ENCODE results near the gene ATXN10.
"Not testable (repeated sequence)": the region's sequence is repeated elsewhere in the genome, so short reads cannot be mapped to it uniquely, and the experiment has no call there.

ATXN10 gene

DNA sequence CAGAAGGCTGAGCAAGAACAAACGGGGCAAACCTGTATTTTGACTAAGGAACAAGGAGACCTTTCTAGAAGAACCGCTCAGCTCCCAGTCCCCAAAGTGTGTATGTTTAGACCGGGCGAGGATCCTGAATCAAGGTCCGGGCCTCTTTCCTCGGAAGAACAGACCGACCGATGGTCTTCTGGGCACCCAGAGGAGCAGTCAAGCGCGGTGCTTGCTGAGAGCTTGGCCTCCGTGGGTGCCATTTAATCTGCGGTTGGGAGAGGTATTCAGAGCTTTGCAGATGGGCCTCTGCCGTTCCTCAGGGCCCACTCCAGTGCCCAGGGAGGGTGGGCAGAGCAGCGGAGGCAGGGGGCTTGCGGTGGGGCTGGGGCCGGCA, 26.5 kb upstream of the ATXN10 start:
- DNase-seq = no peak

DNA sequence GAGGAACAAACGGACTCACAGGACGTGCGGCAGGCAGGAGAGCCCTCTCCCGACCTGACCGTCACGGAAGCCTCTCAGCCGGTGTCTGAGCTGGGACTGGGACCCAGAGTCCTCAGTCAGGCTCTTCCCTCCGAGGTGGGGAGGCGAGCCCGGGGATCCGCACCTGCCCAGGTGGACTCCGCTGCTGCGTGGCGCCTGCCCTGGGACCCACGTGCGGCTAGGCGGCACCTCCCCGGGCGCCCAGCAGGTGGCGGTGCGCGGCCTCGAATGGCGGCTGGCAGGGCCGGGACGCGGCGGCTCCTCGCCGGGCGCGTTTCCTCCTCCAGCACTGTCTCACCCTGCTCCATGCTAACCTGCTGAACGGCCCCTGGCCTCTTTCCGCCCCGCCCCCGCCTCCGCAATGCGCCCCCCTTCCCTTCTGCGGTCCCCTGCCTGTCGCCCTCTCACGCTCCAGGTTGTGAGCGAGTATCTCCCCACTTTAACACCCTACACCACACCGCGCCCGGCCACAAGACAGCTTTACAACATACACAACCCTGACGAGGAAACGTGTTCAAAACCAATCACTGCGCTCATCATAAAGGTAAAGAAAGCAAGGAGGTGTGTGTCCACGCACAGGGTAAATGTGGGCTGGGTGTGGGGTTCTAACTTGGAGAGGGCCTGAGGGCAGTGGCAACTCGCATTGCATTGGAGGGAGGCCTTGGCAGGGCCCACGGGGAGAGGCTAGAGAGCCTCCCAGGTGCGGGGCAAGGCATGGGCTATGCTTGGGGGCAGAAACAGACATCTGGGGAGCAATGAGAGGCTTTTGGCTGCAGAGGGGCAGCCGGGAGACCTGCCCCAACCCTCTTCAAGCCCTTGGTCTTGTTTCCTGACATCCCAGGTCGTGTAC, 25.9 kb upstream of the ATXN10 start:
- no peak for DNase-seq

DNA sequence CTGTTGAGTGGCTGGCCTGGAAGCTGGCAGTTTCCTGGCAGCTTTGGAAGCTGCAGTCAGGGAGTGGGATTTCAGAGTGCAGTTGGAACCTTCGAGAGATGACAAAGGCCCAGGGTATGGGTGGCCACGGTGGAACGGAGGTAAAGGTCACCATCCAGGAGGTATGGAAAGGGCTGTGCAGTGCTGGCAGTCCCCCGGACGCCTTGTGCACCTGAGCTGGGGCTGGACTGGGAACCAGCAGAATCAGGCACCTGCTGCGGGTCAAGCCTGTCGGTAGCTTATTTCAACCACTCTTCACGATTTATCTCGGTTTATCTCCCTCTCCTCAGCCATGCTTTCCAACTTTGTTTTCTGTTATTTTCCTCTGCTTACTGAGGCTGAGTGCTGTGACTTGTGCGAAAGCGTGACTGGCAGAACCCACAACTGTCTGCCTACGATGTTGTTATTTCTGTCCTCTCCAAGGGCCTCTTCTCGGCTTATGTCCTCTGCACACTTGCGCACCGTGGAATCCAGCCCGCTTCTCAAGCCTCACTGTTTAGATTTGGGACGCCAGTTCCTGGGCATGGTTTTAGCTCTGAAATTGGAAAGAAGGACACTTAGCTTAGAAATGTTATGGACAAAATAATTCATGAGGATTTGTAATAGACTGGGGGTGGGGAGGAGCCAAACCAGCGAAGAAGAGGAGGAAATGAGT, 24.0 kb upstream of the ATXN10 start:
- DNase-seq = no peak

DNA sequence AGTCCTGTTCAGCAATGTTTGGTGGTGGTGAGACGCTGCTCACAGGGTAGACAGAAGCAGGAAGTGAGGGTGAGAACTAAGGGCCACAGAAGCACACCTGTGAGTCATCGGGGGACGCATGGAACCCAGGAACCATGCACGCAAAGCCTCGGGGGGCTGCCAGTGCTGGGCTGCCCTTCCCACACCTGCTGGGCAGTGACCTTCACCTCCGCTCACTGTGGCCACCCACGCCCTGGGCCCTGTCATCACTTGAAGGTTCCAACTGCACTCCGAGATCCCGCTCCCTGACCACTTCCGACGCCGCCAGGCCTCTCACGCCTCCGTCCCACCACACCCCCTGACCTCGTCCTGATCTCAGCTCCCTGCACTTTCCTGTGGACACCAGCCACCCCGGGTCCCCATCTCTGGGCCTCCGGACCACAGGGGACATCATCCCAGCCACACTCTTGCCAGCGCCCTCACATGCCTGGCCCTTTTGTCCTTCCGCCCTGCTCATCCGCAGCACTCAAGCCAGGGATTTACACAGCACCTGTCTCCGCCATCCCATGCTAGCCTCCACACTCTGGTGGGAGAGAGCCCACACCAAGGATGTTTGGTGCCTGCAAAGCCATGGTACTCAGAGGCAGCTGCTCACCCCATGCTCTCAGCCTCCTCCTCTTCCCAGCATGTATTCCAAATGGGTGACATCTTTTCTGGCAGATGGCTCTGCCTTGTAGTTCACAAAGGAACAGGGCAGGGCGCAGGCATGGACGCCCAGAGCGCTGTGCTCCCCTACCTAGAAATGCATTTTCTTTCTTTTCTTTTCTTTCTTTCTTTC, 23.1 kb upstream of the ATXN10 start:
- no peak for DNase-seq

DNA sequence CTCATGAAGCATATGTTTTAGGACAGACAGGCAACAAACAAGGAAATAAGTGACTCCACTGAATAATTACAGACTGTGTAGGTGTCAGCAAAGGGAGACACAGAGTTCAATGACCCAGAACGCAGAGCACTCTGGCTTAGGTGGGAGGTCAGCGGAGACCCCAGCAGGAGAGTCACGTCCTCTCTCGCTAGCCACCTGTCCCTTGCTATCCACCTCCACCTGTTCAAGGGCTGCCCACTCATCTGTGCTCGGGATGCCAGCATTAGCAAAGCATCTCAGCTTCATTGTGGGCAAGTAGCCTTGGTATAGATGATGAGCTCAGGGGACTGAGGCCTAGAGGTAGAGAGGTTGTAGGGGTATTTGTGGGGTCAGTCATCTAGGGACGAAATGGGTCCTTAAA, 21.8 kb upstream of the ATXN10 start:
- DNase-seq = no peak

DNA sequence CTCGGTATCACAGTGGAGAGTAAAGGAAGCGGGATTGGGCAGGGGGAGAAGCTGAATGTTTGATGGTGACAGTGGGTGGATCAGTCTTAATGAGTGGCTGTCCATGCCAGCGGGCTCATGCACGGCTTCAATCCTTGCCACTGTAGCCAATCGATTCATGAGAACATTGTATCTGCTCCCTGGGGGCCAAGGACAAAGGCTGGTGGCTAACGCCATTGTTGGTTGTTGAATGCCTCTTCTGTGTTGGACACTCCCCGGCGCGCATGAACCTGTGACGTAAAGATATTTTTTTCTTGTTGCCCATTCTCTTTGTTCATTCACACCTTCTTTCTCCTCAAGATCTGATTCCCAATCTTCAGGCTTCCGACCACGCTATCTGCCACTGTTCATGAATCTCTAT, 20.9 kb upstream of the ATXN10 start:
- no peak for DNase-seq

DNA sequence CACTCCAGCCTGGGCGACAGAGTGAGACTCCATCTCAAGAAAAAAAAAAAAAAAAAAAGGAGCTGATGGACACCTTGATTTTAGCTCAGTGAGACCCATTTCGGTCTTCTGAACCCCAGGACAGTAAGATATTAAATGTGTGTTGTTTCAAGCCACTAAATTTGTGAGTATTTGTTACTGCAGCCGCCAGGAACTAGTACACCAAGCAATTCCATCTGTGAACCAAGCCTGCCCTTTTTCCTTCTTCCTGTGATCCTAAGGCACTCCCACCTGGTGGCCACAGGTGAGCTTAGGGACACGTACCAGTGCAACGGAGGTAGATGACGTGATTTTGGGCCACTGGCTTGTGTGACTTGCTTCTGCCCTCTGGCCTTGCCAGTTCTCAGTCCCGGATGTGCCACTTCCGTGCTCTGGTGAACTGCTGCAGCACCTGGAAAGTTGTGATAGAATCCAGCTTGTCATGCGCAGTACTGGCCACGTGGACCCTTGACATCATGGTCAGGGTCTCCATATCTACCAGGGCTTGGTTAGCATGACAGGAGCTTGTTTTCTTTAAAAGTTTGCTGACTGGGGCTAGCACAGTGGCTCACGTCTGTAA, 19.6 kb upstream of the ATXN10 start:
- DNase-seq = no peak

DNA sequence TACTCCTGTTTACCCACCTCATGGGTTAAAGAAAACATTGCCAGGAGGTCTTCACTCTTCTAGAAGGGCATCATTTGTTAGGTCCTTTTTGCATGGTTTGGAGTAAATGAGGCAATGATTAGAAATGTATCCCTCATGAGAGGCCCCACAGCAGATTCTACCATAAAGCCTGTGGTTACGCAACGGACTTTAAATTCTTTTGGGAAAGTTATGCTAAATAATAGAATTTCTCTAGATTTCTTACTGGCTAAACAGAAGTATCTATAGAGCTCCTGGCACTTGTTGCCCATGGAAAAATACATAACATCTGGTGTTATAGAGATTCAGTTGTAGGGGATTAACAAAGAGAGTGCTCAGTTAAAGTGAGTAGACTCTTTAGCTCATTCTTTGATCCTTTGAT, 15.1 kb upstream of the ATXN10 start:
- DNase-seq = no peak

DNA sequence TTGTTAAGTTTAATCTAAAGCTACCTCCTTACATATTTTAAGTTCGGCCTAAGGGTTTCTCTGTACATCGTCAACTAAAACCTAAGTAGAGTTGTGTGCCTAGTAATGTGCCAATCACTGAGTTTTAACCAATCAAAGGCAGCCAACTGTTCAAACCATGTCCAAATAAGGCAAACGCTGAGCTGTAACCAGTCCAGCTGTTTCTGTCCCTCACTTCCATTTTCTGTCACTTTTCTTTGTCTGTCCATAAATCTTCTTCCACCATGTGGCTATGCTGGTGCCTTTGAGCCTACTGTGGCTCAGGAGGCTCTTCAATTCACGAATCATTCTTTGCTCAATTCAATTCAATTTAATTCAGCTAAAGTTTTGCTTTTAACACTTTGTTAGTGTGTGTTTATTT, 13.9 kb upstream of the ATXN10 start:
- no peak for DNase-seq

DNA sequence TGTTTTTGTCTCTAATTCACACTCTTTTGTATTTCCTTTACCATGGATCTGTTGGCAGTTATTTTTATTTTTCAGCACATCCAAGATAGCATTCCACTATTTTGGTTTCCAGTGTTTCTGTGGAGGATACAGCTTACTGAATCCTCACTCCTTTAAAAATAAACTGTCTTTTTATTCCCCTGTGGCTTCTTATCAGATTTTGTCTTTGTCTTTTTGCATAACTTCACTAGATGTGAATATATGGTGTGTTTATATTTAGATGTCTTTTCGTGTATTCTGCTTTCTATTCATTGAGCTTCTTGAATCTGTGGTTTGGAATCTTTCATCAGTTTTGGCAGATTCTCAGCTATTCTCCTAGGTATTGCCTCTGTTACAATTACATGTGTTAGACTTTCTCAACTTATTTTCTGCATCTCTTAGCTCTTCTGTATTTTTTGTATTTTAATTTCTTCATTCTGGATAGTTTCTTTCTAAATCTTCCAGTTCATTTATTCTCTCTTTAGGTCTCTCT, 7.4 kb upstream of the ATXN10 start:
- no peak for DNase-seq

DNA sequence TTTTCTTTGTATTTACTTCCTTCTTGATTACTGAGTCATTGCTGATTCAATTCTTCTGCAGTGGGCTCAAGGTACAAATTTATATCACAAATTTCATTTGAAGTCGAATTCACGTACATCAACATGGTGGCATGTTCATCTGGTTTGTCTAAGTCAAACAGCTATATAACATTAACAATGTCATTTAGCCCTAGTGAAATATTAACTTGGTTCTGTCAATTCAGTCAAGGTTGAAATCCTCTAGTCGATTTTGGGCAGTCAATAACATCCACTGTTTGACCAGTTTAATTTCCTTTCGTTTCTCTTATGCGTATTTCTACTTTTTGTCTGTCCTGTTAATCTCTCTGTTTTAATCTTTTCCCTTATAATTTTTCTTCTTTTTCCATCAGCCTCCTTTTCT, 4.1 kb upstream of the ATXN10 start:
- DNase-seq = no peak

DNA sequence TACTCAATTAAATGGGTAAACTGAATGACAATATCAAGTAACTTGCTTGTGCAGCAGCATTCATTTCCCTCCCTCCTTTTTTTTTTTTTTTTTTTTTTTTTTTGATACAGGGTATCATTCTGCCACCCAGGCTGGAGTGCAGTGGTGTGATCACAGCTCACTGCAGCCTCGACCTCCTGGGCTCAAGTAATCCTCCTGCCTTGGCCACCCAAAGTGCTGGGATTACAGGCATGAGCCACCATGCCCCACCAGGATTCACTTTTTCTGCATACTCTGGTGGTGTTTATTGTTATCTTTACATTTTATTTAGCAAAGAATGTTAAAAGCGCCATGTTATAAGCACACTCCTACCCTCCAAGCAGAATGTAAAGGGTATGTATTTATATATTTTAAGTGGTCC, 1.3 kb upstream of the ATXN10 start:
- not testable (repeated sequence) for DNase-seq

DNA sequence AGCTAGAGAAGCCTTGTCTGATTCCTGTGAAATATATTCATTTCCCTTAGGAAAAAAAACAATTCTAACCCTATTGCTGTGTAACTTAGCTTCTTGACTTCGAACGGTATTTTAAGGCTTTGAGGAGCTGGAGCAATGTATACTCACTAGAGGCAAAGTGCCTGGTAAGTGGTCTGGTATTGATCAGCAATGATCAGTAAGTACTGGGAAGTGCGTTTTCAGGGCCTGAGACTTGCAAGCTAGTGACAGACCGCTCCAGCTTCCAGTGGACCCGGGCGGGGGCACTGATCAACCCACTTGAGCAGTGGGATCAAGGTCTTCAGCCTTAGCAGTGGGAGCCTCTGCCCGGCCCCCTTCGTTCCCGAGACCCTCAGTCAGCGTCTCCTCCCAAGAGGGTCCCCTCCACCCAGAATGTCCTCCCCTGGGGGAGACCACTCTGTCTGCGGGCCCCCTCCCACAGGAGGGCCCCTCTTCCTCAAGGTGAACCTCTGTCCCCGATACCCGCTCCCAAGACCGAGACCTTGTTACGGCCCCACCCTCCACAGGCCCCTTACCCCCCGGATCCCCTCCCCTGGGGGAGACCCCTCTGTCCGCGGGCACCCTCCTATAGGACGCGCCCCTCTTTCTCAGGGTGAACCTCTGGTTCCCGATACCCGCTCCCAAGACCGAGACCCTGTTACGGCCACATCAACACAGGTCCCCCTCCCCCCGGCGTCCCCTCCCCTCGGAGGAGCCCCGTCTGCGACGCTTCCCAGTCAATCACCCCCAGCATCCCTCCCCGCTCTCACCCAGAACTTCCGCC, 452 bp upstream of the ATXN10 start:
- DNase-seq = no peak

DNA sequence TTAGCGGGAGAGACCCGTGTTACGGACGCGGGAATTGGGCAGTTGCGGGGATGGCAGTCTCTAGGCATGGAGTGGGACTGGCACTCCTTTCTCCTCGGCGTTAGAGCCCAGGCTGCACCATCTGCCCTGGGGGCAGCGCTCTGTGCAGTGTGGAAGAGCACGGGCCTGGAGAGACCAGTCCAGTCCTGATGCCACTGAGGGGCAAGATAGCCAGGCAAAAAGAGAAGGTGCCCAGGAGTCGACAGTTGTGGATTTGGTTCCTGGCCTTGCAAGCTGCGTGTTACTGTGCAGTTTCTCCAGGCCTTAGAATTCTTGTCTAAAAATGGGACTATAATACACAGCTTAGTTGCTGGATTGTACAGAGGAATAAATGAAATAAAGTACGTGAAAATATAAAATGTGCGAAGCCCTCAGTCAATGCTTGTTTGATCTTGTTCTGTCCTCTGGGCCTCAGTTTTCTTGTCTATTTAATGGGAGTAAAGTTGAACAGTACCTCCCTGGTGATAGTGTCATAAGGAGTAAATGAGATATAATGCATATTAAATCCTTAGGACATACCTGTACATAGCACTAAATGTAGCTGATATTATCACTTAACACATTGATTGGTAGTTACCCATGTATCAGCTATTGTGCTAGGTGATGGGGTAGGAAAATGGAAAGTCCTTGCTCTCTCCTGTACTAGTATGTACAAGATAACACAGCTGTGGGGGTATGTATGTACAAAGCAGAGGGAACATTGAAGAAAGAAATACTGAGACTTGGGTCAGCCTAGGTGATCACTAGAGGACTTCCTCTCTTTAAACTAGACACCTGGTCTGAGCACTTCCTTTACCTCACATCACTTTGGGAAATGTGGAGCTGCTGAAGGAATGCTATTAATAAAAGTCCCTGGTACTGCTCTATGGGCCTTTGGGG, 1.2 kb downstream of the ATXN10 start:
- DNase-seq = no peak

DNA sequence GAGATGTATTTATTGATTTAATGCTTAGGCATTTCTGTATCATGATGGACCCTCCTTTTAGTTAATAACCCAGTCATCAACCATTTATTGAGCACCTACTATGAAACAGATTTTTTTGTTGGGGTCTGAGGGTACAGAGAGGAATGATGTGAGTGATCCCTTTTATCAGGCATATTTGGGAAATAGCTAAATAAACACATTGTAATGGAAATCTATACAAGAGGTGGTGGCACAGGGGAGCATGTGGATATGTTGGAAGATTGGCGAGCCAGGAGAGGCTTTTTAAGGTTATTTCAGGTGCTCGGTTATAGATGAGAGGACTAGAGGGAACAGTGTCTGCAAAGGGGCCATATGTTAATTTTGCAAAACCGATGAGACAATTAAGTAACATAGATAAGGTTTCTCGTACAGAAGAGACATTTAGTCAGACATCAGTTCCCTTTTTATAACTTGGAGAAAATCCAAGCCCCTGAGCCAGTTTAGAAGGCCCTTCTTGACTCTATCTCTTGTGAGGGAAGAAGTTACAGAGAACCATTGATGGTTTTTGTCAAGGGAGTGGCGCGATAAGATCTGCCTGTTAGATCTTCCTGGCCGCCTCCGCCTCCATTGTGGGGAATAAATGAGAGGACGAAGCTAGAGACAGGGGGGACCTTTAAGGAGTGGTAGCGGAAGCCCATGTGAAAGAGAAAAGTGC, 2.0 kb downstream of the ATXN10 start:
- DNase-seq = no peak

DNA sequence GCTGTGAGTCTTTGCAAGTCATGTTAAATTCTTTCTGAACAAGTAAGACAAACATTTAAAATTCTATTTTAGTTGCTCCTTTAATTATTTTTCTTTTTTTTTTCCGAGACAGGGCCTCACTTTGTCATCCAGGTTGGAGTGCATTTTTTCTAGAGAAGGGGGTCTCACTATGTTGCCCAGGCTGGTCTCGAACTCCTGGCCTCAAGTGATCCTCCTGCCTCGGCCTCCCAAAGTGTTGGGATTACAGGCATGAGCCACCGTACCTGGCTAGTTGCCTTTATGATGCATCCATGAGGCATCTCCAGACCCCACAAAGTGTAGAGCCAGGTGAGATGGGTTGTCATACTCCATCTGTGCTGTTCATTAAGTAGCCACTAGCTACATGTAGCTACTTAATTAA, 4.4 kb downstream of the ATXN10 start:
- DNase-seq = no peak

DNA sequence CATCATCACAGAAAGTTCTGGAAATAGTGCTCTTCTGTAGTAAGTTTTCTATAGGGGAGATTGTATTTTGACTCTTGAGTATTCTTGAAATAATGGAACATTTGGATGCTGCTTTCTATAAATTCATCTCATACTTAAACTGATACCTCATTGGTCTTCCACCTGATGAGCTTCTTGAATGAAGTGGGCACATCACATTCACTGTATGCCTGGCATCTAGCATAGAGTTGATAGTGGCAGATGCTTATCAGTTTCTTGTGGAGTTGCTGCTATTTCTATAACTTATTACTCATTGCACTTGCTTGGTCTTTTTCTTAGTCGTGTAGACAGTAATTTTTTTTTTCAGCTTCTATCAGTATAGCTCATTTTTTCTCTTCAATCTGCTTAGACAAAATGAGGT, 5.4 kb downstream of the ATXN10 start:
- no peak for DNase-seq

DNA sequence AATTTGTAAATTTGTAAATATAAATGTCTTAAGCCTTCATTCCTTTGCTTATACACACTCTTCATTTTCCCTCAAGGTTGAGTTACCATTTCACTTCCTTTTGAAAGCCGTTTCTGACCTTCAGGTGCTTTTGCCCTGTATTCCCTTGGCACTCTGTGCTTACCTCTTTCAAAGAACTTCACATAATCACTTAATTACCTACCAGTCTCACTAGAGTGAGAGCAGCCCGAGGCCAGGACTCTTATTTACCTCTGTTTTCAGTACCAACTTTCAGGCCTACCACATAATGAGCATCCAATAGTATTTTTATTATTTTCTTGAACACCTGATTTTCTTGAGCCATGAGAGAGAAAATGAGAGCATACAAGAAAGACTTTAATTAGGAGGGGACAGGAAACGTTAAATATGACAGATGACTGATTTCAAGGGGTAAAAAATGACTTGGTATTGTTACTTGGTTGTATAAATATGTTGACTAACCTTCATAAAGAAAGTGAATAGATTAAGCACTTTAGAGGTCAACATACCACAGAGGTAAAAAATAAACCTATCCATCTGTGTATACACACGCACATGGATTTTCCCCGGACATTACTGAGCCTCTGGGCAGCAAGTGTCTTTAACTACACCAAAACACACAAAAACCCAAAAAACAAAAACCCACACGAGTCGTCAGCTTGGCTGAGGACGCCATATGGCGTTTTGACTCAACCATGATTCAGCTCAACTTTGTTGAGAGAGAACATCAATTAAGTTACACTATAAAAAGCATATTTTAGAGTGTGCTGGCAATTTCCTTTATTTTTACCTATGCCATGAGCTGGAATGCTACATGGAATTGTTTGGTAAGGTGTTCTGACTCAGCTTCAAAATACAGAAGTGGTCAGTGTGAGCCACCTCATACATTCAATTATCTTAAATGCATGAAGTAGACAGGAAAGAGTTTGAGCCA, 7.6 kb downstream of the ATXN10 start:
- no peak for DNase-seq
